PFSK-1 (cell line): ENCODE data around the gene LPCAT1.

ENCODE experiments used
- POLR2AphosphoS5 ChIP-seq: IDR thresholded peaks from 2 replicates; pipeline ENCODE4 v1.6.1; 2012; ENCODE audit warnings: low read depth, mild to moderate bottlenecking, control low read depth, low read length, moderate library complexity
- REST ChIP-seq, 2 experiments: IDR thresholded peaks; 2 replicates each; pipeline versions ENCODE4 v1.6.1 to v1.8.0; 2011 to 2012; ENCODE audit warnings: low read depth in 2 of 2, low read length in 2 of 2, control low read depth in 1 of 2, inconsistent platforms in 1 of 2, mild to moderate bottlenecking in 1 of 2, moderate library complexity in 1 of 2; ENCODE audit not compliant: insufficient read depth in 1 of 2
- TAF1 ChIP-seq: IDR thresholded peaks from 2 replicates; pipeline ENCODE4 v1.6.1; 2012; ENCODE audit warnings: low read length, control low read depth, borderline replicate concordance; ENCODE audit not compliant: insufficient read depth

DNA sequence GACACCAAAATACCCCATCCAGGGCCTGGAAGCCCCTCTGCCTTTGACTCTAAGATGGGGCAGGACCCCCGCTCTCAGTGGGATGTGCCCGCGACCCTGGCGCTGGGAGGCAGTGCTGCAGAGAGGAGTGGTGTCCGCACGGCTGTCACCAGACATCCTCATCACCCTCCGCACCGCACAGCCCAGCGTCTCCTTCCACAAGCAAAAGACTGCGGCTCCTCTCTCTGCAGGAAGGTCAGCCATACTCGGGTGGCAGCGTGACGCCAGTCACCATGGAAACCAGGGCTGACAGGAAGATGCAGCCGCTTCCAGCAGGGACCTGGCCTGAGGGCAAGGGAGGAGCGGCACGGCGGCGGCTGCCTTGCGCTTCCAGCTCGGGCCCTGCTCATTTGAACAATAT, 61.4 kb downstream of the LPCAT1 start:
- no peak for TF ChIP-seq POLR2AphosphoS5
- TF ChIP-seq TAF1 = no peak
- TF ChIP-seq REST (IDR thresholded peaks at IDR 0.05; ENCODE audit: insufficient read depth in 1 of 2, low read depth in 2 of 2, low read length in 2 of 2) = no peak
